ENCODE measurements around the gene GPC6. TPM values are rescaled to one million over a fixed set of nuclear protein-coding genes. Genes with fewer than 3 reads are reported as not detected.

Gene GPC6
- polyA plus RNA-seq, 1 of the 3 experiments (the other 2 are of a cell fraction): 6.7 TPM

DNA sequence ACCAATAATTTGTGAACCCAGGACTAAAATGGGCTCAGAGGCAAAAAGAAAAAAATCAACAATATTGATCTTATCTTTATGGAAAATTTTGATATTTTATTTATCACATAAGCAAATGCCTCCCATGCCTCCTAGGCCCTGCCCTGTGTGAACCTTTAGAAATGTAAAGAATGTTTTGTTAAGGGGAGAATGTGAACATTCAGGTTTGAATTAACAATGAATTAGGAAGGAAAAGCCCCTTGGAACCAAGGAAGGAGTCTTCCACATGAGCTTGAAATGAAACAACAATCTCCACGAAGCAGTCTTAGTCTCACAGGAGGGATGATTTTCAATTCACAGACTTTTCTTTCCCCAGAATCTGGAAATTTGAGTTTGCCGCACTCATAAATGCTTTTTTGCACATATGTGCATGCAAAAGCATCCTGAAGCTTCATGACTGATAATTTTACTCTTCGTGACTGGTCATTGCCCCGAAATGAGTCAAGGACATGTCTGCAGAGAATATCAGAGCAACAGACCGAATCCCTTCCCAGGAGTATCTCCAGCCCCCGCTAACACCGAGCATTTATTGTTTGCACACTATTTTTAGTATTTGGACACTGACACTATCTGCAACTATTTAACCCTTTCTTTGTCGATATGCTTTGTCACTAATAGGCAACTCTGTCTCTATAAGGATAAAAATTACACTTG, 1117.7 kb downstream of the GPC6 start:
- Histone ChIP-seq H3K79me2 (ENCODE audit: insufficient read depth) (no peaks in the 10 kb centered on the region), H3K9me2 (no peaks in the 10 kb centered on the region), H3F3A (replicated peaks; ENCODE audit: insufficient read depth) (peaks cover 4% of the 10 kb centered on the region), H3K27me3 (ENCODE audit: insufficient read depth) (no peaks in the 10 kb centered on the region), H2AFZ (ENCODE audit: low read depth) (peak overlapping the region; percentile 2; the same call in 1 of the 2 replicates), H3K4me3 (ENCODE audit: low read depth in 2 of 2, low read length in 1 of 2) (no peak overlapping the region), H3K27ac (ENCODE audit: low read depth in 2 of 2, low read length in 1 of 2) (peak overlapping the region; percentile 73 to 75), H3K9ac (no peak overlapping the region), H3K9me3 (no peaks in the 10 kb centered on the region), H3K36me3 (replicated peaks in 1 of 2; ENCODE audit: control insufficient read depth in 1 of 2, insufficient read depth in 2 of 2, low read length in 1 of 2) (no peaks in the 10 kb centered on the region), H4K20me1 (ENCODE audit: insufficient read depth) (no peaks in the 10 kb centered on the region), H3K4me1 (ENCODE audit: control insufficient read depth in 1 of 2, insufficient read depth in 2 of 2, low read depth in 1 of 2, low read length in 1 of 2) (peaks cover 22 to 33% of the 10 kb centered on the region in 2 experiments), H3K4me2 (peak overlapping the region; percentile 17; the same call in 1 of the 2 replicates)
- no peak for TF ChIP-seq EZH2phosphoT487 (IDR thresholded peaks at IDR 0.05; ENCODE audit: borderline replicate concordance, low read depth)
- TF ChIP-seq, protein P1, sequence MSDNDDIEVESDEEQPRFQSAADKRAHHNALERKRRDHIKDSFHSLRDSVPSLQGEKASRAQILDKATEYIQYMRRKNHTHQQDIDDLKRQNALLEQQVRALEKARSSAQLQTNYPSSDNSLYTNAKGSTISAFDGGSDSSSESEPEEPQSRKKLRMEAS (IDR thresholded peaks at IDR 0.05; ENCODE audit: low read depth): no peak
- no peak for TF ChIP-seq GATA2 (CRISPR knock-in tag; IDR thresholded peaks at IDR 0.05)
- TF ChIP-seq RAD21 (IDR thresholded peaks at IDR 0.05; ENCODE audit: low read length): no peak
- no peak for TF ChIP-seq TAF1 (IDR thresholded peaks at IDR 0.05; ENCODE audit: borderline replicate concordance, low read depth, low read length)
- TF ChIP-seq MXI1 (IDR thresholded peaks at IDR 0.05; ENCODE audit: low read depth, low read length): no peak
- no peak for TF ChIP-seq NRF1 (IDR thresholded peaks at IDR 0.05; ENCODE audit: low read depth, low read length)
- TF ChIP-seq FOXM1 (IDR thresholded peaks at IDR 0.05; ENCODE audit: low read depth): no peak
- TF ChIP-seq, protein P2, sequence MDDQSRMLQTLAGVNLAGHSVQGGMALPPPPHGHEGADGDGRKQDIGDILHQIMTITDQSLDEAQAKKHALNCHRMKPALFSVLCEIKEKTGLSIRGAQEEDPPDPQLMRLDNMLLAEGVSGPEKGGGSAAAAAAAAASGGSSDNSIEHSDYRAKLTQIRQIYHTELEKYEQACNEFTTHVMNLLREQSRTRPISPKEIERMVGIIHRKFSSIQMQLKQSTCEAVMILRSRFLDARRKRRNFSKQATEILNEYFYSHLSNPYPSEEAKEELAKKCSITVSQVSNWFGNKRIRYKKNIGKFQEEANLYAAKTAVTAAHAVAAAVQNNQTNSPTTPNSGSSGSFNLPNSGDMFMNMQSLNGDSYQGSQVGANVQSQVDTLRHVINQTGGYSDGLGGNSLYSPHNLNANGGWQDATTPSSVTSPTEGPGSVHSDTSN (IDR thresholded peaks at IDR 0.05): no peak; the same call in 1 of the 2 replicates
- TF ChIP-seq JUND (IDR thresholded peaks at IDR 0.05): no peak
- TF ChIP-seq TEAD4 (IDR thresholded peaks at IDR 0.05; ENCODE audit: borderline replicate concordance, insufficient read depth): no peak
- TF ChIP-seq, protein P3, sequence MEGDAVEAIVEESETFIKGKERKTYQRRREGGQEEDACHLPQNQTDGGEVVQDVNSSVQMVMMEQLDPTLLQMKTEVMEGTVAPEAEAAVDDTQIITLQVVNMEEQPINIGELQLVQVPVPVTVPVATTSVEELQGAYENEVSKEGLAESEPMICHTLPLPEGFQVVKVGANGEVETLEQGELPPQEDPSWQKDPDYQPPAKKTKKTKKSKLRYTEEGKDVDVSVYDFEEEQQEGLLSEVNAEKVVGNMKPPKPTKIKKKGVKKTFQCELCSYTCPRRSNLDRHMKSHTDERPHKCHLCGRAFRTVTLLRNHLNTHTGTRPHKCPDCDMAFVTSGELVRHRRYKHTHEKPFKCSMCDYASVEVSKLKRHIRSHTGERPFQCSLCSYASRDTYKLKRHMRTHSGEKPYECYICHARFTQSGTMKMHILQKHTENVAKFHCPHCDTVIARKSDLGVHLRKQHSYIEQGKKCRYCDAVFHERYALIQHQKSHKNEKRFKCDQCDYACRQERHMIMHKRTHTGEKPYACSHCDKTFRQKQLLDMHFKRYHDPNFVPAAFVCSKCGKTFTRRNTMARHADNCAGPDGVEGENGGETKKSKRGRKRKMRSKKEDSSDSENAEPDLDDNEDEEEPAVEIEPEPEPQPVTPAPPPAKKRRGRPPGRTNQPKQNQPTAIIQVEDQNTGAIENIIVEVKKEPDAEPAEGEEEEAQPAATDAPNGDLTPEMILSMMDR (IDR thresholded peaks at IDR 0.05): no peak
- no peak for TF ChIP-seq NFIC (IDR thresholded peaks at IDR 0.05; ENCODE audit: borderline replicate concordance)
- TF ChIP-seq, protein P4, sequence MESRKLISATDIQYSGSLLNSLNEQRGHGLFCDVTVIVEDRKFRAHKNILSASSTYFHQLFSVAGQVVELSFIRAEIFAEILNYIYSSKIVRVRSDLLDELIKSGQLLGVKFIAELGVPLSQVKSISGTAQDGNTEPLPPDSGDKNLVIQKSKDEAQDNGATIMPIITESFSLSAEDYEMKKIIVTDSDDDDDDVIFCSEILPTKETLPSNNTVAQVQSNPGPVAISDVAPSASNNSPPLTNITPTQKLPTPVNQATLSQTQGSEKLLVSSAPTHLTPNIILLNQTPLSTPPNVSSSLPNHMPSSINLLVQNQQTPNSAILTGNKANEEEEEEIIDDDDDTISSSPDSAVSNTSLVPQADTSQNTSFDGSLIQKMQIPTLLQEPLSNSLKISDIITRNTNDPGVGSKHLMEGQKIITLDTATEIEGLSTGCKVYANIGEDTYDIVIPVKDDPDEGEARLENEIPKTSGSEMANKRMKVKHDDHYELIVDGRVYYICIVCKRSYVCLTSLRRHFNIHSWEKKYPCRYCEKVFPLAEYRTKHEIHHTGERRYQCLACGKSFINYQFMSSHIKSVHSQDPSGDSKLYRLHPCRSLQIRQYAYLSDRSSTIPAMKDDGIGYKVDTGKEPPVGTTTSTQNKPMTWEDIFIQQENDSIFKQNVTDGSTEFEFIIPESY (IDR thresholded peaks at IDR 0.05; ENCODE audit: borderline replicate concordance, low read depth): no peak
- TF ChIP-seq, protein P5, sequence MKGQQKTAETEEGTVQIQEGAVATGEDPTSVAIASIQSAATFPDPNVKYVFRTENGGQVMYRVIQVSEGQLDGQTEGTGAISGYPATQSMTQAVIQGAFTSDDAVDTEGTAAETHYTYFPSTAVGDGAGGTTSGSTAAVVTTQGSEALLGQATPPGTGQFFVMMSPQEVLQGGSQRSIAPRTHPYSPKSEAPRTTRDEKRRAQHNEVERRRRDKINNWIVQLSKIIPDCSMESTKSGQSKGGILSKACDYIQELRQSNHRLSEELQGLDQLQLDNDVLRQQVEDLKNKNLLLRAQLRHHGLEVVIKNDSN (IDR thresholded peaks at IDR 0.05; ENCODE audit: borderline replicate concordance, low read depth): no peak
- TF ChIP-seq SMC3 (IDR thresholded peaks at IDR 0.05; ENCODE audit: low read depth, low read length): no peak
- no peak for TF ChIP-seq ELF1 (IDR thresholded peaks at IDR 0.05)
- TF ChIP-seq TCF12 (IDR thresholded peaks at IDR 0.05): no peak
- CTCF ChIA-PET: interaction anchor here (0.6 to 1.8 kb wide), 4 partner anchors 18 to 1116 kb away, joined by 3 to 5 read pairs (median 3); no protein-coding TSS in a partner anchor
- POLR2A ChIA-PET: no interaction called here
- DNase-seq: no peak
- WGBS (ENCODE audit: low lambda C conversion rate): 35% methylated on average over 8 of the region's 8 CpGs
